ENCODE measurements around the gene PCBP4. TPM values are rescaled to one million over a fixed set of nuclear protein-coding genes. Genes with fewer than 3 reads are reported as not detected.

Gene PCBP4
- total RNA-seq, 1 donor from 2014 or later, result 30.5 TPM

GRCh38 chr3:51949121-51949520 lies 18.1 kb downstream of the PCBP4 start:
- Mint-ChIP-seq H3K4me3 (no peak overlapping the region), H3K36me3 (no peaks in the 10 kb centered on the region), H3K27me3 (ENCODE audit: insufficient read depth, low read depth) (peaks cover 6% of the 10 kb centered on the region), H3K4me1 (peaks cover 10% of the 10 kb centered on the region), H3K27ac (no peak overlapping the region), H3K9me3 (no peaks in the 10 kb centered on the region)
- H3K9me3 ChIP-seq (ENCODE audit: low read depth), result no peaks in the 10 kb centered on the region
- no peaks in the 10 kb centered on the region for H4K20me1 ChIP-seq (ENCODE audit: low read depth)
- no peaks in the 10 kb centered on the region for H3K79me2 ChIP-seq (ENCODE audit: low read depth)
- H2AFZ ChIP-seq (replicated peaks), result no peak overlapping the region
- no peak for DNase-seq (ENCODE audit: low spot score)
- peaks cover 60% of the 10 kb centered on the region for H3K27me3 ChIP-seq
- no peak overlapping the region for H3K4me3 ChIP-seq
- no peak overlapping the region for H3K9ac ChIP-seq
- no peak overlapping the region for H3K27ac ChIP-seq
- H3K4me2 ChIP-seq, result no peak overlapping the region
- TF ChIP-seq CTCF (IDR thresholded peaks at IDR 0.05) (no peak), EZH2 (IDR thresholded peaks at IDR 0.05) (no peak), EZH2phosphoT487 (IDR thresholded peaks at IDR 0.05) (no peak)
- peaks cover 4% of the 10 kb centered on the region for H3K4me1 ChIP-seq
- no peaks in the 10 kb centered on the region for H3K36me3 ChIP-seq
- H3F3A ChIP-seq (ENCODE audit: low read depth), result no peaks in the 10 kb centered on the region

GRCh38 chr3:51948016-51948580 lies 19.2 kb downstream of the PCBP4 start:
- H2AFZ ChIP-seq (replicated peaks), result no peak overlapping the region
- no peaks in the 10 kb centered on the region for H3K79me2 ChIP-seq (ENCODE audit: low read depth)
- no peak for DNase-seq (ENCODE audit: low spot score)
- peaks cover 53% of the 10 kb centered on the region for H3K27me3 ChIP-seq
- no peak overlapping the region for H3K4me3 ChIP-seq
- TF ChIP-seq CTCF (IDR thresholded peaks at IDR 0.05) (no peak), EZH2phosphoT487 (IDR thresholded peaks at IDR 0.05) (no peak), EZH2 (IDR thresholded peaks at IDR 0.05) (no peak)
- no peak overlapping the region for H3K27ac ChIP-seq
- H3K27me3 Mint-ChIP-seq (ENCODE audit: insufficient read depth, low read depth), result peaks cover 10% of the 10 kb centered on the region
- H3K36me3 Mint-ChIP-seq, result no peaks in the 10 kb centered on the region
- H3F3A ChIP-seq (ENCODE audit: low read depth), result no peaks in the 10 kb centered on the region
- H3K9me3 Mint-ChIP-seq, result no peaks in the 10 kb centered on the region
- H3K36me3 ChIP-seq, result no peaks in the 10 kb centered on the region
- H3K9ac ChIP-seq, result no peak overlapping the region
- H3K27ac Mint-ChIP-seq, result no peak overlapping the region
- H3K4me2 ChIP-seq, result no peak overlapping the region
- H3K4me3 Mint-ChIP-seq, result no peak overlapping the region
- H3K4me1 Mint-ChIP-seq, result peaks cover 2% of the 10 kb centered on the region
- no peaks in the 10 kb centered on the region for H3K4me1 ChIP-seq
- no peaks in the 10 kb centered on the region for H3K9me3 ChIP-seq (ENCODE audit: low read depth)
- H4K20me1 ChIP-seq (ENCODE audit: low read depth), result no peaks in the 10 kb centered on the region

GRCh38 chr3:51947215-51947900 lies 19.9 kb downstream of the PCBP4 start:
- no peaks in the 10 kb centered on the region for H3K9me3 Mint-ChIP-seq
- Histone ChIP-seq H3K4me2 (no peak overlapping the region), H3K4me3 (no peak overlapping the region), H3K36me3 (no peaks in the 10 kb centered on the region), H3K27ac (no peak overlapping the region), H3K27me3 (peaks cover 52% of the 10 kb centered on the region), H2AFZ (replicated peaks) (no peak overlapping the region), H4K20me1 (ENCODE audit: low read depth) (no peaks in the 10 kb centered on the region), H3K79me2 (ENCODE audit: low read depth) (no peaks in the 10 kb centered on the region), H3K4me1 (peaks cover 1% of the 10 kb centered on the region), H3K9me3 (ENCODE audit: low read depth) (no peaks in the 10 kb centered on the region), H3F3A (ENCODE audit: low read depth) (no peaks in the 10 kb centered on the region), H3K9ac (no peak overlapping the region)
- no peak for DNase-seq (ENCODE audit: low spot score)
- peaks cover 10% of the 10 kb centered on the region for H3K27me3 Mint-ChIP-seq (ENCODE audit: insufficient read depth, low read depth)
- no peaks in the 10 kb centered on the region for H3K36me3 Mint-ChIP-seq
- H3K4me3 Mint-ChIP-seq, result no peak overlapping the region
- TF ChIP-seq EZH2phosphoT487 (IDR thresholded peaks at IDR 0.05), result no peak
- no peak for TF ChIP-seq EZH2 (IDR thresholded peaks at IDR 0.05)
- no peak for TF ChIP-seq CTCF (IDR thresholded peaks at IDR 0.05)
- H3K4me1 Mint-ChIP-seq, result no peaks in the 10 kb centered on the region
- H3K27ac Mint-ChIP-seq, result peak overlapping the region; percentile 69

All from neural progenitor cell (in vitro differentiated cells).